ENCODE data around the gene TOX2.

TOX2 gene

GRCh38 chr20:44018942-44019637 lies 104.4 kb downstream of the TOX2 start:
- in situ Hi-C loops (cut with HindIII; ENCODE audit: low sequenced_read_pairs): no loop called here
- no peak overlapping the region for H3K4me3 ChIP-seq (ENCODE audit: low read depth, low read length)
- TF ChIP-seq, protein P1, sequence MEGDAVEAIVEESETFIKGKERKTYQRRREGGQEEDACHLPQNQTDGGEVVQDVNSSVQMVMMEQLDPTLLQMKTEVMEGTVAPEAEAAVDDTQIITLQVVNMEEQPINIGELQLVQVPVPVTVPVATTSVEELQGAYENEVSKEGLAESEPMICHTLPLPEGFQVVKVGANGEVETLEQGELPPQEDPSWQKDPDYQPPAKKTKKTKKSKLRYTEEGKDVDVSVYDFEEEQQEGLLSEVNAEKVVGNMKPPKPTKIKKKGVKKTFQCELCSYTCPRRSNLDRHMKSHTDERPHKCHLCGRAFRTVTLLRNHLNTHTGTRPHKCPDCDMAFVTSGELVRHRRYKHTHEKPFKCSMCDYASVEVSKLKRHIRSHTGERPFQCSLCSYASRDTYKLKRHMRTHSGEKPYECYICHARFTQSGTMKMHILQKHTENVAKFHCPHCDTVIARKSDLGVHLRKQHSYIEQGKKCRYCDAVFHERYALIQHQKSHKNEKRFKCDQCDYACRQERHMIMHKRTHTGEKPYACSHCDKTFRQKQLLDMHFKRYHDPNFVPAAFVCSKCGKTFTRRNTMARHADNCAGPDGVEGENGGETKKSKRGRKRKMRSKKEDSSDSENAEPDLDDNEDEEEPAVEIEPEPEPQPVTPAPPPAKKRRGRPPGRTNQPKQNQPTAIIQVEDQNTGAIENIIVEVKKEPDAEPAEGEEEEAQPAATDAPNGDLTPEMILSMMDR (IDR thresholded peaks at IDR 0.05; ENCODE audit: low read depth, low read length, missing control alignments): no peak
- DNase-seq (ENCODE audit: low read depth): no peak

DNA sequence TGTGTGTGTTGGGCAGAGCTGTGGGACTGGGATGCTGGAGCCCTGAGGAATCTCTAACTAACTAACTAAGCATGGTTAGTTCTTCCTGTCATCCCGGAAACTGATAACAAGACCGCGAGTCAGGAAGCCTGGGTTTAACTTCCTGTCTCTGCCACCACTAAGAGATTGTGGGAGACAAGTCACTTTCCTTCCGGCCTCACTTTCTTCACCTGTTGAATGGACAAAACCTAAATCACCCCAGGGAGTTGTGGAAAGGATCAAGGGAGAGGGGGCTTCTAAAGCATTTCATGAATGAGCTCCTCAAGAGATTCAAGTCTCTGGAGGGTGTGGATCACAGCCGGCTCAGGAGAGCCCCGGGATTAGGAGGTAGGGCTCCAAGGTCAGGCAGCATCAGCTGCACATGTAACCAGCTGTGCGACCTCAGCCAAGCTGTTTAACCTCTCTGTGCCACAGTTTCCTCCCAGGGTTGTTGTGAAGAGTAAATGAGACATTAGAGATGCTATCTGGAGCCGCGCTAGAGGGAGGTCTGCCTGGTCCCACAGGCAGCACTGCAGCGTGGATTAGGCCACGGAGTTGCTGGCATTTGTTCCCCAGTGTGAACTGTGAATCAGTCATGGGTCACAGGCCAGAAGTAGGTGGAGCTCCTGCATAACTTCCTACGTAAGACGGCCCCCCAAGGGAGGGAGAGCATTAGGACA lies 105.1 kb downstream of the TOX2 start:
- no peak for DNase-seq (ENCODE audit: low read depth)
- TF ChIP-seq, protein P1 (IDR thresholded peaks at IDR 0.05; ENCODE audit: low read depth, low read length, missing control alignments): no peak
- no peak overlapping the region for H3K4me3 ChIP-seq (ENCODE audit: low read depth, low read length)
- in situ Hi-C loops (cut with HindIII; ENCODE audit: low sequenced_read_pairs): no loop called here

GRCh38 chr20:44020406-44021148 lies 105.9 kb downstream of the TOX2 start:
- TF ChIP-seq, protein P1 (IDR thresholded peaks at IDR 0.05; ENCODE audit: low read depth, low read length, missing control alignments): no peak
- in situ Hi-C loops (cut with HindIII; ENCODE audit: low sequenced_read_pairs): no loop called here
- H3K4me3 ChIP-seq (ENCODE audit: low read depth, low read length): no peak overlapping the region
- DNase-seq (ENCODE audit: low read depth): no peak

- TF ChIP-seq, protein P1 (IDR thresholded peaks at IDR 0.05; ENCODE audit: low read depth, low read length, missing control alignments): no peak
- no peak overlapping the region for H3K4me3 ChIP-seq (ENCODE audit: low read depth, low read length)
Observed at GRCh38 chr20:44021186-44021585, 106.5 kb downstream of the TOX2 start.

DNA sequence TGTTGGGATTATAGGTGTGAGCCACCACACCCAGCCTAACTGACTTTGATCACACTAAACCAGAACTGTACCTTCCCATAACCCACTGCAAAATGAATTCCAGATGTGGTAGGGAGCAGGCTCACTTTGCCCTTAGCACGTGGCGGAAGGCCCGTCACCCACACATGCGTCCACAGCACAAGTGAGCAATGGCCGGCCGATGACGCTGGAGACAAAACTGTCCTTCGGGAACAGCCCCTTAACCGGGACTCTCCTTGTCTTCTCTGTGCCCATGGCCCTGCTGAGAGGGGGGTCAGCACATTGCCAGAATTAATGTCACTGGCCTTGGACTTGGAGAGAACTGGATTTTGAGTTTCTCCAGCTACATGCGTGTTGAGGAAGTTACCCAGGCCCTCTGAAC lies 107.2 kb downstream of the TOX2 start:
- TF ChIP-seq, protein P1 (IDR thresholded peaks at IDR 0.05; ENCODE audit: low read depth, low read length, missing control alignments): no peak
- in situ Hi-C loops (cut with HindIII; ENCODE audit: low sequenced_read_pairs): no loop called here
- no peak overlapping the region for H3K4me3 ChIP-seq (ENCODE audit: low read depth, low read length)
- no peak for DNase-seq (ENCODE audit: low read depth)

More at GRCh38 chr20:44021186-44021585, 106.5 kb downstream of the TOX2 start:
- DNase-seq (ENCODE audit: low read depth): no peak
- in situ Hi-C loops (cut with HindIII; ENCODE audit: low sequenced_read_pairs): no loop called here

- TF ChIP-seq, protein P1 (IDR thresholded peaks at IDR 0.05; ENCODE audit: low read depth, low read length, missing control alignments): no peak
- DNase-seq (ENCODE audit: low read depth): no peak
- in situ Hi-C loops (cut with HindIII; ENCODE audit: low sequenced_read_pairs): no loop called here
- H3K4me3 ChIP-seq (ENCODE audit: low read depth, low read length): no peak overlapping the region
Observed at GRCh38 chr20:44022464-44022863, 107.8 kb downstream of the TOX2 start.

All from astrocyte of the cerebellum (primary cell).